ENCODE measurements around the gene PRDX2.

PRDX2 gene

GRCh38 chr19:12778905-12779161 lies 22.8 kb downstream of the PRDX2 start:
- FAIRE-seq = no peak

DNA sequence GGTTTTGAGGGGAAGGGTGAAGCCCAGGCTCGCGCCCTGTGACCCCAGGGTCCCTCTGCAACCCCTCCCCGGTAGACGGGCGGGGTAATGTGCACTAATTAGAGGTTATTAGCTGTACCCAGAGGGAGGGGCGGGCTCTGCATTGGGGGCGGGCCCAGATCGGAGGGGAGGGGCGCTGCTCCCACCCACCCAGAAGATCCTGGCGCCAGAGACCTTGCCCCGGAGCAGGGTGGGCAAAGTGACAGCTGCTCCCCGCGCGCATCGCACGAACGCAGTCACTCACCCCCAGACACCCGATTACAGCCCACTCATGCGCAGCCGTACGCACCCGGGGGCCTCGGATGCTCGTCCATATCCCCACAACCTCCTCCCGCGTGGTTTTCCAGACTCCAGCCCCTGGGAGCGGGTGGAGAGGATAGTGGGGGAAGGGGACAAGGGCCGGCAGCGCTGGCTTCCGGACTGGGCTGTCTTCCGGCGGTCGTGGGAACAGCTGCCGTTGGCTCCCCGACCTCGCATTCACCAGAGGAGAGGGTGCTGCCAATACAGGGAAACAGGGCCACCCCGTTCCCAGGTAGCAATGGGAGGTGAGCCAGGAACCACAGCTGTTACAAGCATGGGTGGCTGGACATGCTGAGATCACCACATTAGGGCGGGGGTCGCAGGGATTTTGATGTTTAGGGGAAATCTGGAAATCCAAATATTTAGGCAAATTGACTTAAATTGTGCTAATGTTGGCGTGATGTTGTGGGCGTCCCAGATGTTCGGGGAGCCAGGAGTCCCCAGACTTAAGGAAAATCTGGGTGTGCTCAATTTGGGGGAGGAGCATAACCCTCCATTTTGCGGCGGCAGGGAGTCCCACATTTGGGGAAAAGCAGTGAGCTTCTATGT lies 23.3 kb downstream of the PRDX2 start:
- FAIRE-seq = no peak

- FAIRE-seq = no peak
Observed at GRCh38 chr19:12777217-12778016, 24.2 kb downstream of the PRDX2 start.

- no peak for FAIRE-seq
Observed at GRCh38 chr19:12774588-12775555, 26.7 kb downstream of the PRDX2 start, which contains the start of gene HOOK2. Gene HOOK2 (minus strand): TSS chr19:12775552. CDS start chr19:12775449, 103 bp downstream.

- FAIRE-seq = no peak
Observed at GRCh38 chr19:12773571-12773970, 28.0 kb downstream of the PRDX2 start.

DNA sequence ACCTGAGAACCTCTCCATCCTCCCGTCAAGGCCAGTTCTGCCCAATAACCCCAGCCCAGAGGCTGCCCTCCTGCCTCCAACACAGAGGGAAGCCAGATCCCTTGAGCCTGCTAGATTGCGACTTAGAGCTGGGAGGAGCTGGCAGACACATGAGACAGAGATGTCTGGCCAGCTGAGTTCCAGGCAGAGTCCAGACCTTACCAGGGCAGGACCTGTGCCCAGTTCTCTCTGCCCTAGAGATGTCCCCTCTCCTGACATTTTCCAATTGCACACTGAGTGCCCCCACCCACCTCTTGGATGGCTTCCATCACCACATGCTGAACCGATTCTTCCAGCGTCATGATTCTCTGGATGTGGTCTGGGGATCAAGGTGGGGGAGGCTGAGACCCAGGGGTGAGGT lies 29.3 kb downstream of the PRDX2 start:
- no peak for FAIRE-seq

GRCh38 chr19:12770922-12771321 lies 30.7 kb downstream of the PRDX2 start:
- no peak for FAIRE-seq

- no peak for FAIRE-seq
Observed at GRCh38 chr19:12769689-12770088, 31.9 kb downstream of the PRDX2 start.

DNA sequence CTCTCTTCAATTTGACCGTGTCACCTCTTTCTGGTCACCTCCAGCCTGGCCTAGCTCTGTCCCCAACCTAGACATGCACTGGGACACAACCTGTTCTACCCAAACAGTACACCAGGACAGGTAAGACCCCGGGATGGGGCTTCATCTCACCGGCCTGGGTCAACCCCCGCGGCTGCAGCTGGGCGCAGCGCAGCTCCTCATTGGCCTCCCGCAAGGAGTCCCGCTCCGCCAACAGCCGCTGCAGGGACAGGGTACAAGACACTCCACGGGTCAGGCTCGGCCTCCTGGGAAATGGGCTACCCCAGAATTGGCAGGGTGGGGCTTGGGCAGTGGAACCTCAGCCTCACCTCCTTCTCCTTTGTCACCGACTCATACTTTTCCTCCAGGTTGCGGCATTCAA lies 33.9 kb downstream of the PRDX2 start:
- no peak for FAIRE-seq

DNA sequence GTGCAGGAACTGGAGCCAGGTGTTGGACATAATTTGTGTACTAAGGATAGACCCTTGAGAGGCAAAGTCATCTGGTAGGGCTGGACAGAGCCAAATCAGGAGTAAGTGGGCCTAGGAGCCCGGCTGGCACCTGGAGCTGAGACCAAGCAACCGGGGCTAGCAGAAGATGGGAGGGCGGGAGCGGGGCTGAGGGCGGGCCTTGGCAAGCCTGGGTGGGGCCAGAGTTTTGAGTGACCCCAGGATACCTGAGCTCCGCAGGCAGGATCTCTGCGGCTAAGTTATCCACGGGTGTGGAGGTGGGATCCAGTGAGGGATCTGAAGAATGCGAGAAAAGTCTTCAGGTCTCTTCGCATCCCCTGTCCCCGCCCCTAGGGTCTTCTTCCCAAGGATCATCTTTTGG lies 34.5 kb downstream of the PRDX2 start:
- no peak for FAIRE-seq

- no peak for FAIRE-seq
Observed at GRCh38 chr19:12766051-12766521, 35.5 kb downstream of the PRDX2 start.

- no peak for FAIRE-seq
Observed at GRCh38 chr19:12764698-12765097, 36.9 kb downstream of the PRDX2 start.

DNA sequence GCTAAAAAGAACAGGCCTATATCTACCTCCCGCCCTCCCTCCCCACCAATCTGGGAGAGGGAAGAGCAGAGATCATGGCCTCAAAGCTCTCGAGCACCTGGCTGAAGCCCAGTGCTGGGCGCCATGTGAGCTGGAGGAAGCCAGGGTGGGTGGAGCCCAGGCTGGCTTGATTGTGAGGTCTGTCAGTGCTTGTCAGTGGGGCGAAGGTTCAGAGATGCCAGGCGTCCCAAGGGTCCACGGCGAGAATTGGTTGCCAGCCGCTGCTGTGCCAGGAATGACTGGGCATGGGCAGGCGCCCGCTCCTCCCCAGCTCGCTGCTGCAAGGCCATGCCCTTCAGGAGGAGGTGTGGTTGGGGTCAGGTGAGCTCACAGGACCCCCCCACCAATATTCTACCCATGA lies 38.5 kb downstream of the PRDX2 start:
- FAIRE-seq = no peak

DNA sequence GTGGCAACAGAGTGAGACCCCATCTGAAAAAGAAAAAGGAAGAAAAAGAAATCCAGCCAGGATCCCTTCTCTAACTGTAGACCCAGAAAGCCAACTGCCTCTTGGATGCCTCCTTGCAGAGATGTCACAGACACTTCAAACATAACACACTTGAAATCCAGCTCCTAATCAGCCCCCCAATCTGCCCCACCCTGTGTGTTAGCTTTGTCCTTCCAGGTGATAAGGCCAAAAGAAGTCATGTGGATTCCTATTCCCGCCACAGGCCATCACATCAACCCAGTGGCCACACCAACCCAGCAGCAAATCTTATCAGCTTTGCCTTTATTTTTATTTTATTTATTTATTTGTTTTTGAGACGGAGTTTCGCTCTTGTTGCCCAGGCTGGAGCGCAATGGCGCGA lies 41.9 kb downstream of the PRDX2 start:
- FAIRE-seq = no peak

DNA sequence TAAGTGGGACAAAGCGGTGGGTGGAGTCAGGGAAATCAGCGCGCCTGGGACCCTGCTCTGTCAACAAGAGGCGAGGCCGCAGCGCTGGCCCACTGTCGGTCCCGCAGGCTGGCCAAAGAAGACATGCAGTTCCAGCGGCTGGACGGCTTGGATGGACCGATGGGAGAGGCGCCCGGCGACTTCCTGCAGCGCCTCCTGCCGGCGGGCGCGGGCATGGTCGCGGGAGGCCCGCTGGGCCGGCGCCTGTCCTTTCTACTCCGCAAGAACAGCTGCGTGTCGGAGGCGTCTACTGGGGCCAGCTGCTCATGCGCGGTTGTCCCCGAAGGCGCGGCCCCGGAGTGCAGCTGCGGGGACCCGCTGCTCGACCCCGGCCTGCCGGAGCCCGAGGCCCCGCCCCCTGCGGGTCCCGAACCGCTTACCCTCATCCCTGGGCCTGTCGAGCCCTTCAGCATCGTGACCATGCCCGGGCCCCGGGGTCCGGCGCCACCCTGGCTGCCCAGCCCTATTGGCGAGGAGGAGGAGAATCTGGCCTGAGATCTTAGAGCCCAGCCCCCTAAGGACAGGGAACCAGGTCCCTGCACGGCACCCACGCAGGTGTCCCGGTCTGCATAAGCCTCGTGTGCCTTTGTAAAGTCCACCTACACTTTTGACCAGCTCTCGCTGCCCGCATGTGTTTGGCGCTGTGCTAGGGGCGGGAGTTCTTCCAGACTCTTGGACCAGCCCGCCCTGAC lies 43.9 kb downstream of the PRDX2 start:
- no peak for FAIRE-seq

DNA sequence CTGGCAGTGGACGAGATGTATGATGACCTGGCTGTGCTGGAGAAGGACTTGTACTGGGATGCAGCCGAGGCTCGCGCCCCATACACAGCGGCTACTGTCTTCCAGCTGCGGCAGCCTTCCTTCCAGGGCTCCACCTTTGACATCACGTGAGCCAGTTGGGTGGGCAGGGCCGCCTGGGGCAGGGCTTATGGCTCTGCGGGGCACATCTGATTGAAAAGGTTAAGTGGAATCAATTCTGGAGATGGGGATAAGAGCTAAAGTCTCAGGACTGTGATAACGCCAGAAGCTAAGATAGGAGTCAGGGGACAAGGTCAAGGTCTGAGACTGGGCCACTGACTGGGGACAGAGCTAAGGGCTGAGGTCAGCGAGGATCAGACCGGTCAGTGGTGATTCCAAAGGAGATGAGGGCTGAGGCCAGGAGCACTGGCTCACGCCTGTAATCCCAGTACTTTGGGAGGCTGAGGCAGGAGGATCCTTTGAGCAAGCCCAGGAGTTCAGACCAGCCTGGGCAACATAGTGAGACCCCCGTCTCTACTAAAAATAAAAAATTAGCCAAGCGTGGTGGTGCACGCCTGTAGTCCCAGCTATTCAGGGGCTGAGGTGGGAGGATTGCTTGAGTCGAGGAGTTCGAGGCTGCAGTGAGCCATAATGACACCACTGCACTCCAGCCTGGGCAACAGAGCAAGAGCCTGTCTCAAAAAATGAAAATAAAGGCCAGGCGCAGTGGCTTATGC lies 45.3 kb downstream of the PRDX2 start:
- no peak for FAIRE-seq

GRCh38 chr19:12754465-12755196 lies 47.0 kb downstream of the PRDX2 start:
- FAIRE-seq = no peak

DNA sequence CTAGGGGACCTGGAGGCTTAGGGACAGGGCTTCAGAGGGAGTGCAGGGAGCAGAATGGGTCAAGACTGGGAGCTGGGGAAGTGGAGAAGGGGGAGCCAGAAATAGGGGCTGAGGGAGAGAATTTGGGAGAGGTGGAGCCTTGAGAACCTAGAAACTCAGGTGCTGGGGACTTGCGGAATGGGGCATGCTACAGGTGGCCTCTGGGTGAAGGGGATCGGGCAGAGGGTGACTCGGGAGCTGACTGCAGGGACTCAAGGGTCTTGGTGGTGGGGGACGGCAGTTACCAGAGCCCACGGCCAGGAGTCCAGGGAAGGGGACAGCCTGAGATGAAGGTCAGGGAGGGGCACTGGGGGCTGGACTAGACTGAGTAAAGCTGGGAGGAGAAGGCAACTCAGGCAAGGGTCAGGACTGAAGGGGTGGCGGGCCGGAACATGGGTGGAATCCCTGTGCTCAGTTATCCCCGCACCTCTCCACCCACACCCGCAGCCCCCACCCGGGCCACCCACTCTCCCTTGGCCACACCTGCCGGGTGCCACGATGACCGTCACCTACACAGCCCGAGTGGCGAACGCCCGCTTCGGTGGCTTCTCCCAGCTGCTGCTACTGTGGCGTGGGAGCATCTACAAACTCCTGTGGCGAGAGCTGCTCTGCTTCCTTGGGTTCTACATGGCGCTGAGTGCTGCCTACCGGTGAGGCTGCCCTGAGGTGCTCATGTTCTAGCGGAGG lies 49.4 kb downstream of the PRDX2 start:
- FAIRE-seq = no peak

DNA sequence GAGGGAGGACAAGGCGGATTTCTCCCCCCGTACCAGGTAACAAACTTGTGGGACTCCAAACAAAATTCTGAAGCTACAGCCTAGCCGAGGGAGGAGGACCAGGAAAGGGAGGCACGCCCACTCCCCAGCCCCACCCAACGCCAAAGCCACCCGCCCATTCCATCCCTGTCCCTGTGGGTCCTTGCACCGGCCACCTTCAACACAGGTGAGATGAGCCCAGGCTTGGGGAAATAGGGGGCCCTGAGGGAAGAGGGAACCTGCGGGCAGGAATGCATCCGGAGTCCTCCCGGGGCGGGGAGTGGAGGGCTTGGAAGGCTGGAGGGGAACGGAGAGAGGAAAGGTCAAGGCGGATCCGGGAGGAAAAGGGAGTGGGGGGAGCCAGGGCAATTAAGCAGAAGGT lies 50.0 kb downstream of the PRDX2 start, which contains the start of gene BEST2:
Gene BEST2 (plus strand): TSS at position 157 of the 400 bp plus-strand sequence. CDS start 802 bp downstream, outside the sequence.
- no peak for FAIRE-seq

DNA sequence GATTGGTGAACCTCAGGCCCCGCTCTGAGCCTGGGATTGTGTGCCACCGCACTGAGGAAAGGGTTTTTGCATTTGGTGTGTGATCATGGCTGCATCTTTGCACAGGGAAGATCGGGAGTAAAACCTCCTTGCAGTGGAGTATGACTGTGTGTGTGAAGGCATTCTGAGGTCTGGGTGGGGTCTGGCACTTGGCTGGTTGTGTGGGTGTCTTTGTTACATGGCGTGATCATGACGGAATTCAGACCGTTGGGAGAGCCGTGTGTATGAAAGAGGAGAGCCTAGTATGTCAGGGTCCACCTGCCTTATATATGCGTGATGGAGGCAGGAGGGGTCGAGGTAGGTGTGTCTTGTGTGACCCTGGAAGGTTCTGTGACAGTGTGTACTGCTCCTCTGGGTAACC lies 50.7 kb downstream of the PRDX2 start:
- FAIRE-seq = no peak

All from colon (tissue), 2 donors.